HUES64 (cell line): ENCODE data around the gene KPRP. TPM values are rescaled to one million over a fixed set of nuclear protein-coding genes. Genes with fewer than 3 reads are reported as not detected.

Experiments used
- H3K27ac ChIP-seq: 2 replicates; pipeline ENCODE4 v1.7.0; 2013; ENCODE audit warnings: low read depth, low read length, inconsistent platforms
- H3K27me3 ChIP-seq: 2 replicates; pipeline ENCODE4 v1.6.1; 2013; ENCODE audit warnings: mild to moderate bottlenecking, low read length; ENCODE audit not compliant: insufficient read depth
- H3K36me3 ChIP-seq: 2 replicates; pipeline ENCODE4 v1.6.1; 2013; ENCODE audit warnings: mild to moderate bottlenecking, low read length; ENCODE audit not compliant: insufficient read depth
- H3K4me1 ChIP-seq: 2 replicates; pipeline ENCODE4 v1.6.1; 2013; ENCODE audit warnings: mild to moderate bottlenecking, low read length, moderate library complexity; ENCODE audit not compliant: insufficient read depth
- H3K4me3 ChIP-seq: 2 replicates; pipeline ENCODE4 v1.5.1; 2013; ENCODE audit warnings: mild to moderate bottlenecking, low read length, moderate library complexity
- H3K9ac ChIP-seq: 2 replicates; pipeline ENCODE4 v1.6.1; 2013; ENCODE audit warnings: mild to moderate bottlenecking, low read depth, low read length
- H3K9me3 ChIP-seq: 2 replicates; pipeline ENCODE4 v1.6.1; 2013; ENCODE audit warnings: low read depth, low read length; ENCODE audit not compliant: insufficient read depth
- WGBS: fragments of 150-250, 120-280 bp; methylation state at CpG from one replicate; pipeline ENCODE4 v1.1.7; 2013; ENCODE audit warnings: missing lambda C conversion rate; 5-methylcytosine and 5-hydroxymethylcytosine counted together
- polyA plus RNA-seq, 2 experiments: library from polyadenylated mRNA; stranded (reverse); fragments of 50-300 nt; gene quantifications; one replicate each; pipeline ENCODE4 v1.2.3, GENCODE V29; 2013

KPRP gene
- not detected for polyA plus RNA-seq (2013, experiment 1 of 2)
- polyA plus RNA-seq (2013, experiment 2 of 2), result not detected

- no peak within 1 kb of the TSS for H3K27ac ChIP-seq
- WGBS, result 82% methylated on average over 5 of the region's 6 CpGs
Observed at GRCh38 chr1:152757747-152758146, at the start of gene KPRP. Gene KPRP (plus strand): TSS chr1:152758025. CDS start chr1:152759589, 1,564 bp downstream.

GRCh38 chr1:152718238-152718637 is 39.6 kb upstream of the KPRP start:
- Histone ChIP-seq H3K27me3 (no peaks in the 10 kb centered on the region), H3K9me3 (peaks cover 100% of the 10 kb centered on the region), H3K4me1 (no peaks in the 10 kb centered on the region), H3K36me3 (no peaks in the 10 kb centered on the region), H3K27ac (no peak overlapping the region), H3K4me3 (no peak overlapping the region), H3K9ac (no peak overlapping the region)

More at GRCh38 chr1:152757747-152758146, at the start of gene KPRP:
- Histone ChIP-seq H3K27me3 (no peaks in the 10 kb centered on the region), H3K36me3 (no peaks in the 10 kb centered on the region), H3K9ac (no peak within 1 kb of the TSS), H3K4me1 (no peaks in the 10 kb centered on the region), H3K9me3 (peaks cover 95% of the 10 kb centered on the region), H3K4me3 (no peak within 1 kb of the TSS)

GRCh38 chr1:152725261-152725660 is 32.6 kb upstream of the KPRP start:
- Histone ChIP-seq H3K27ac (no peak overlapping the region), H3K9me3 (peaks cover 92% of the 10 kb centered on the region), H3K4me3 (no peak overlapping the region), H3K4me1 (no peaks in the 10 kb centered on the region), H3K27me3 (no peaks in the 10 kb centered on the region), H3K9ac (no peak overlapping the region), H3K36me3 (no peaks in the 10 kb centered on the region)

- no peaks in the 10 kb centered on the region for H3K27me3 ChIP-seq
- no CpG with 5 or more reads among the region's 1 CpG for WGBS
- H3K4me1 ChIP-seq, result no peaks in the 10 kb centered on the region
- H3K9me3 ChIP-seq, result peaks cover 89% of the 10 kb centered on the region
- no peak overlapping the region for H3K9ac ChIP-seq
- no peaks in the 10 kb centered on the region for H3K36me3 ChIP-seq
- no peak overlapping the region for H3K27ac ChIP-seq
- H3K4me3 ChIP-seq, result no peak overlapping the region
Observed at GRCh38 chr1:152728986-152729385, 28.8 kb upstream of the KPRP start.

- H3K27ac ChIP-seq, result no peak overlapping the region
- H3K27me3 ChIP-seq, result no peaks in the 10 kb centered on the region
- H3K9me3 ChIP-seq, result peaks cover 92% of the 10 kb centered on the region
- H3K36me3 ChIP-seq, result no peaks in the 10 kb centered on the region
- H3K9ac ChIP-seq, result no peak overlapping the region
- H3K4me1 ChIP-seq, result no peaks in the 10 kb centered on the region
- 32% methylated on average over 1 of the region's 1 CpG for WGBS
- H3K4me3 ChIP-seq, result 0 out of 2 replicates have a peak overlapping the region, but pooled peaks have one; percentile 4
Observed at GRCh38 chr1:152735648-152736047, 22.2 kb upstream of the KPRP start.

- WGBS, result 63% methylated on average over 4 of the region's 5 CpGs
Observed at GRCh38 chr1:152737997-152738396, 19.8 kb upstream of the KPRP start.

GRCh38 chr1:152739841-152740240 is 18.0 kb upstream of the KPRP start:
- Histone ChIP-seq H3K27me3 (no peaks in the 10 kb centered on the region), H3K36me3 (no peaks in the 10 kb centered on the region), H3K27ac (no peak overlapping the region), H3K4me1 (no peaks in the 10 kb centered on the region), H3K9ac (no peak overlapping the region), H3K4me3 (no peak overlapping the region), H3K9me3 (peaks cover 98% of the 10 kb centered on the region)
- WGBS, result 80% methylated on average over 3 of the region's 3 CpGs

More at GRCh38 chr1:152737997-152738396, 19.8 kb upstream of the KPRP start:
- H3K36me3 ChIP-seq, result no peaks in the 10 kb centered on the region
- H3K27ac ChIP-seq, result no peak overlapping the region
- no peaks in the 10 kb centered on the region for H3K27me3 ChIP-seq
- H3K9me3 ChIP-seq, result peaks cover 96% of the 10 kb centered on the region
- no peaks in the 10 kb centered on the region for H3K4me1 ChIP-seq
- no peak overlapping the region for H3K9ac ChIP-seq
- no peak overlapping the region for H3K4me3 ChIP-seq

- Histone ChIP-seq H3K9me3 (peaks cover 98% of the 10 kb centered on the region), H3K4me3 (no peak overlapping the region), H3K27me3 (no peaks in the 10 kb centered on the region), H3K27ac (no peak overlapping the region), H3K9ac (no peak overlapping the region), H3K4me1 (no peaks in the 10 kb centered on the region), H3K36me3 (no peaks in the 10 kb centered on the region)
Observed at GRCh38 chr1:152741656-152742055, 16.2 kb upstream of the KPRP start.

- Histone ChIP-seq H3K27ac (no peak overlapping the region), H3K4me3 (no peak overlapping the region), H3K9me3 (peaks cover 98% of the 10 kb centered on the region), H3K4me1 (no peaks in the 10 kb centered on the region), H3K27me3 (no peaks in the 10 kb centered on the region), H3K9ac (no peak overlapping the region), H3K36me3 (no peaks in the 10 kb centered on the region)
- WGBS, result 54% methylated on average over 2 of the region's 2 CpGs
Observed at GRCh38 chr1:152743371-152744145, 14.3 kb upstream of the KPRP start.

GRCh38 chr1:152745289-152745704 is 12.5 kb upstream of the KPRP start:
- Histone ChIP-seq H3K4me3 (no peak overlapping the region), H3K27me3 (no peaks in the 10 kb centered on the region), H3K36me3 (no peaks in the 10 kb centered on the region), H3K9ac (no peak overlapping the region), H3K4me1 (no peaks in the 10 kb centered on the region), H3K27ac (no peak overlapping the region), H3K9me3 (peaks cover 93% of the 10 kb centered on the region)
- 95% methylated on average over 4 of the region's 4 CpGs for WGBS

GRCh38 chr1:152745765-152746444 is 11.9 kb upstream of the KPRP start:
- no peak overlapping the region for H3K27ac ChIP-seq

More at GRCh38 chr1:152745765-152746444, 11.9 kb upstream of the KPRP start:
- Histone ChIP-seq H3K9me3 (peaks cover 94% of the 10 kb centered on the region), H3K27me3 (no peaks in the 10 kb centered on the region), H3K4me3 (no peak overlapping the region), H3K4me1 (no peaks in the 10 kb centered on the region), H3K36me3 (no peaks in the 10 kb centered on the region), H3K9ac (no peak overlapping the region)
- 83% methylated on average over 6 of the region's 6 CpGs for WGBS
